GM21367 (cell line): ENCODE data around the gene SREK1IP1.

ENCODE experiments used
- ATAC-seq: cut with Tn5 transposase; IDR thresholded peaks from one replicate; pipeline ENCODE4 v1.9.1; 2021; ENCODE audit not compliant: unreplicated experiment

SREK1IP1 gene

GRCh38 chr5:64688391-64688790 lies 80.1 kb downstream of the SREK1IP1 start:
- no peak for ATAC-seq

DNA sequence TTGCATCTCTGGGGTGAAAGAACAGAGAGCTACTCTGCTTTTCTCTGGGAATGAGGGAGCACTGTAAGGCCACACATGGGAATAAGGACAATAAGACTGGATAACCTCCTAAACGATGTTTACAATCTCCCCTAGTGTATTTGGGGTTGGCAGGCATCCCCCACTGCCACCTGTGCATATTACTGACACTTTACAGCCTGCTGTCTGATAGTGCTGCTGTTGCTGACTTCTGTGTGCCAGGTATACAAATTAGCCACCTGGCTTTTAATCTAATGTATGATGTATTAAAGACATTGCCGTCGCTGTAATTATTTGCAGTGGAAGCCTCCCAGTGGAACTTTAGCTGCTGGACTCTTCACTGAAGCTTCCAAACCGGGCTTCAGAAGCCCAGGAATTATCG lies 82.6 kb downstream of the SREK1IP1 start:
- no peak for ATAC-seq

GRCh38 chr5:64682608-64683007 lies 85.9 kb downstream of the SREK1IP1 start:
- no peak for ATAC-seq

- no peak for ATAC-seq
Observed at GRCh38 chr5:64680289-64680688, 88.2 kb downstream of the SREK1IP1 start.

DNA sequence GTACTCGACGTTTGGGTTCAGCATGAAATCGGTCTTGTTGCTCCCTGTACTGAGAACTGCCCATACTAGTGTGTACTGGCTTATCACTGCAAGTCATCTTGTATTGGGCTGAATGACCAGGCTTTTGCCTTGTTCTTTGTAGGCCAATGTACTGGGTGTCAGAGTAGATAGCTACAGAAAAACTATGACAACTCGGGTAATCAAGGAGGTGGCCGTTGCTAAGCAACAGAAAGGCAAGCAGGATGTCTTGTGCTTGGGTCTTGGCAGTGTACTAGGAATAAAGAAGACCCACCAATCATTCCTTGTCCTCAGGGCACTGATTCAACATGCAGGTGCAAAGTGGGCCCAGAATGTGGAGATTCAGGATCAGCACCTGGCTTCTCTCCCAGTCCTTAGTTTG lies 90.1 kb downstream of the SREK1IP1 start:
- no peak for ATAC-seq

DNA sequence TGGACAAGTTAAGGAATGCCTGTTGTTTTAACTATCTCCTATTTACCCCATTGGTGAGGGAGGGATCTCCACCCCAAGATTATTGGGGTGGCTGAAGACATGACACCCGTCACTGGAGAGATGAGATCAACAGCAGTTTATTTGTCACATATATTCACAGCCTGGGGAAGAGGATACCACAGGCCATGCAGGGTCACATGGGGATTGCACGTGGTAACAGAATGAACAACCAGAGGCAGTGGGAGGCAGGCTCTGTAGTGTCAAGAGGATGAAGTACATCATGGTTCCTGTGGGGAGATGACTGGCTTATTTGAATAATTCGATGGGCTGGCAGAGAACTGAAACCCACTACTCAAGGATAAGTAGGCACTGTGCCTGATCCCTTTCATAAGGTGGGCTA lies 96.8 kb downstream of the SREK1IP1 start:
- no peak for ATAC-seq

DNA sequence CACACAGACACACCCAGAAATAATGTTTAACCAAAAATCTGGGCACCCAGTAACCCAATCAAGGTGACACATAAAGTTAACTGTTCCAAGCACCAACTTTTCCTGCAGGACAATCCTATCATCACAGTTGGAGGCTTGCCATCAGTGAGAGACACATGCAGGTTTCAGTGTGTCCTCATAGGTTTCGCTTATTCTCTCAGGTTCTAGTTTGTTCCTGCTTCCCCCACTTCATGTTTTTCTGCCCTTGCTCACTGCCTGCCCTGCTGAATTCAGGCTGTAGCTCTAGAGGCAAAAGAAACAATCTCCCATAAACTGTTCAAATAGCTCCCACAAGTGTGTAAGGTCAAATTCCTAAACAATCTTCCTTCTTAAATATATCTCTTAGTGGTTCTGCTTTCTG lies 98.2 kb downstream of the SREK1IP1 start:
- no peak for ATAC-seq
